Activated CD8-positive, alpha-beta memory T cell treated with anti-CD3 and anti-CD28 coated beads for 4 hours (primary cell): ENCODE results near the gene ATP6V0E2.

ENCODE experiments used
- DNase-seq, 2 donors: peaks; one replicate each; pipeline ENCODE4 v3.0.0-alpha.2; 2020; ENCODE audit warnings: low read depth in 2 of 2

Gene ATP6V0E2

GRCh38 chr7:149862156-149862555 is 11.6 kb upstream of the ATP6V0E2 start:
- no peak for DNase-seq

- DNase-seq, result no peak
Measured at GRCh38 chr7:149863500-149863899, 10.3 kb upstream of the ATP6V0E2 start.

GRCh38 chr7:149864023-149864422 is 9.7 kb upstream of the ATP6V0E2 start:
- no peak for DNase-seq

GRCh38 chr7:149864751-149865150 is 9.0 kb upstream of the ATP6V0E2 start:
- DNase-seq, result no peak

GRCh38 chr7:149865437-149865836 is 8.3 kb upstream of the ATP6V0E2 start:
- no peak for DNase-seq

- no peak for DNase-seq
Measured at GRCh38 chr7:149866139-149866778, 7.5 kb upstream of the ATP6V0E2 start.

GRCh38 chr7:149866779-149867447 is 6.9 kb upstream of the ATP6V0E2 start:
- no peak for DNase-seq

- DNase-seq, result no peak
Measured at GRCh38 chr7:149867762-149868622, 5.8 kb upstream of the ATP6V0E2 start.

GRCh38 chr7:149868623-149869290 is 5.0 kb upstream of the ATP6V0E2 start:
- DNase-seq, result no peak

- no peak for DNase-seq
Measured at GRCh38 chr7:149869291-149869650, 4.5 kb upstream of the ATP6V0E2 start.

GRCh38 chr7:149869867-149870266 is 3.9 kb upstream of the ATP6V0E2 start:
- no peak for DNase-seq

GRCh38 chr7:149870274-149870673 is 3.5 kb upstream of the ATP6V0E2 start:
- no peak for DNase-seq

GRCh38 chr7:149870701-149871483 is 2.9 kb upstream of the ATP6V0E2 start:
- DNase-seq, result no peak

GRCh38 chr7:149871576-149871975 is 2.2 kb upstream of the ATP6V0E2 start:
- DNase-seq, result no peak

- no peak for DNase-seq
Measured at GRCh38 chr7:149872419-149873073, 1.2 kb upstream of the ATP6V0E2 start.

GRCh38 chr7:149873970-149874643 is 338 bp downstream of the ATP6V0E2 start:
- DNase-seq, result no peak

- no peak for DNase-seq
Measured at GRCh38 chr7:149874644-149875028, 867 bp downstream of the ATP6V0E2 start.

- no peak for DNase-seq
Measured at GRCh38 chr7:149875396-149875795, 1.6 kb downstream of the ATP6V0E2 start.

- no peak for DNase-seq
Measured at GRCh38 chr7:149877890-149878522, 4.2 kb downstream of the ATP6V0E2 start.

GRCh38 chr7:149878523-149878921 is 4.8 kb downstream of the ATP6V0E2 start:
- DNase-seq, result no peak
